Nasal cavity respiratory epithelium epithelial cell of viscerocranial mucosa (primary cell): Measurements from ENCODE around the gene IGSF8. TPM values are rescaled to one million over a fixed set of nuclear protein-coding genes. Genes with fewer than 3 reads are reported as not detected.

Experiments
- total RNA-seq: library from RNA; depleted of rRNA; stranded (reverse); fragments of >200 nt; gene quantifications from 2 replicates; pipeline ENCODE4 v1.2.3, GENCODE V29; 2014

Gene IGSF8
- 37.9 and 79.6 TPM in 2 replicates for total RNA-seq

GRCh38 chr1:160097911-160098851, at the start of gene IGSF8:
TSS of gene IGSF8 (minus strand) at chr1:160098619. CDS start at chr1:160098472, 147 bp downstream.

GRCh38 chr1:160115545-160116282, 17.3 kb upstream of the IGSF8 start, which contains the start of gene ATP1A2:
TSS of gene ATP1A2 (plus strand) at chr1:160115759. CDS start at chr1:160115862, 103 bp downstream.

GRCh38 chr1:160081261-160081936, 17.0 kb downstream of the IGSF8 start, which contains the start of gene KCNJ9:
TSS of gene KCNJ9 (plus strand) at chr1:160081538. CDS start at chr1:160084031, 2,493 bp downstream.

GRCh38 chr1:160069460-160070231, 28.8 kb downstream of the IGSF8 start, which contains the start of gene KCNJ10:
TSS of gene KCNJ10 (minus strand) at chr1:160070160. CDS start at chr1:160042532, 27,628 bp downstream.

Other genes with a start within 250 kb of the IGSF8 start
- 0.34 TPM in 1 of 2 replicates, not detected in the other for gene VSIG8, start 236.0 kb downstream of the IGSF8 start, total RNA-seq
- gene CFAP45, start 198.5 kb downstream of the IGSF8 start, total RNA-seq, result 0.14 and 0.34 TPM in 2 replicates
- 168 and 336 TPM in 2 replicates for gene TAGLN2, start 173.1 kb downstream of the IGSF8 start, total RNA-seq
- gene IGSF9, start 153.0 kb downstream of the IGSF8 start, total RNA-seq, result 3.1 and 20.9 TPM in 2 replicates
- gene SLAMF9, start 144.4 kb downstream of the IGSF8 start, total RNA-seq, result 0.14 and 6.8 TPM in 2 replicates
- 3.2 and 3.8 TPM in 2 replicates for gene PIGM, start 66.6 kb downstream of the IGSF8 start, total RNA-seq
- gene KCNJ10, start 28.5 kb downstream of the IGSF8 start, total RNA-seq, result not detected in 2 replicates
- under 0.01 TPM in 2 replicates for gene KCNJ9, start 17.1 kb downstream of the IGSF8 start, total RNA-seq
- not detected in 2 replicates for gene ATP1A2, start 17.1 kb upstream of the IGSF8 start, total RNA-seq
- not detected in 2 replicates for gene ATP1A4, start 53.0 kb upstream of the IGSF8 start, total RNA-seq
- not detected in 2 replicates for gene CASQ1, start 92.0 kb upstream of the IGSF8 start, total RNA-seq
- 25.6 and 93.9 TPM in 2 replicates for gene PEA15, start 106.8 kb upstream of the IGSF8 start, total RNA-seq
- 53.0 and 71.9 TPM in 2 replicates for gene DCAF8, start 163.9 kb upstream of the IGSF8 start, total RNA-seq
- gene PEX19, start 186.5 kb upstream of the IGSF8 start, total RNA-seq, result 38.2 and 40.3 TPM in 2 replicates
- 156 and 194 TPM in 2 replicates for gene COPA, start 244.6 kb upstream of the IGSF8 start, total RNA-seq
- 53.0 and 97.3 TPM in 2 replicates for gene NCSTN, start 244.8 kb upstream of the IGSF8 start, total RNA-seq